HTR-8/SVneo (cell line): Measurements from ENCODE around the gene UQCRC1.

ENCODE experiments used
- DNase-seq: peaks from one replicate; pipeline ENCODE4 v3.0.0; 2011; ENCODE audit warnings: low spot score, mixed read lengths; ENCODE audit not compliant: insufficient read length
- FAIRE-seq: peaks from 2 replicates; lab custom pipeline; 2011; peaks lifted over from hg19 to GRCh38; lab: Jason Lieb, UNC

UQCRC1 gene

DNA sequence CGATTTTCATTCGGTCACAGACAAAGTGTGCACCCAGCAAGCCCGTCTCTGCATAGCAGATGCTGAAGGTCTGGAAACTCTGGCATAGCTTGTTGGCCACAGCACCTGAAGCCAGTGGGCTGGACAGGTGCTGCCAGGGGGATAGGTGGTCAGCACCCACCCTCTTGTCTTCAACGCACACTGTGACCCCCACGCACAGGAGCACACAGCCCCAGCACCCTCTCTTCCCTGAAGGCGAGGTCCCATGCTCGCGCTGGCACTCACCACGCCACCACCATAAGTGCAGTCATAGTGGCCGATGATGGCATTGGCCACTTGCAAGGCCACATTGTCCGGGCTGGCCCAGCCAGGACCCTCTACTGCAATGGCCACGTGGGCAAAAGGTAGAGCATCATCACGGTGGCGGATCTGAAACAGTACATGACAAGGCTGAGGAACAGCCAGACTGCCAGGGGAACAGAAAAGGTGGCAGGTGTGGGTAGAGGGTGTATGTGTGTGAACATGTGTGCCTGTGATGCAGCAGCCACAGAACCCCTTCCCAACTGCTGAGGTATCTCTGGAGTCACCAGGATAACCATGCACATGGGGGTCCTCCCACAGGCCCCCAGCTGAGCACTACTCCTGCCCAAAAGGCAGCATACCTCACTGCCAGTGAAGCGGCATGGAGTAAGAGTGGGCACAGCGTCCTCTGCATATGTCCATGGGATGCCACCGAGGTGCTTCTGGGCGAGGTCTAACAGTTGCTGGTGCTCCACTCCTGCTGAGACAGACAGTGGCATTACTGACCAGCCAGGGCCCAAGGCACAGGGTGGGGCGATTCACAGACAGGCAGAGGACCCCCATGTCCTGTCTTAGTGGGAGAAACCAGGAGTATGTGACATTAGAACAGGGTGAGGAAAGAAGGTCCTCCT is 8.5 kb downstream of the UQCRC1 start:
- DNase-seq, result no peak
- FAIRE-seq, result no peak

DNA sequence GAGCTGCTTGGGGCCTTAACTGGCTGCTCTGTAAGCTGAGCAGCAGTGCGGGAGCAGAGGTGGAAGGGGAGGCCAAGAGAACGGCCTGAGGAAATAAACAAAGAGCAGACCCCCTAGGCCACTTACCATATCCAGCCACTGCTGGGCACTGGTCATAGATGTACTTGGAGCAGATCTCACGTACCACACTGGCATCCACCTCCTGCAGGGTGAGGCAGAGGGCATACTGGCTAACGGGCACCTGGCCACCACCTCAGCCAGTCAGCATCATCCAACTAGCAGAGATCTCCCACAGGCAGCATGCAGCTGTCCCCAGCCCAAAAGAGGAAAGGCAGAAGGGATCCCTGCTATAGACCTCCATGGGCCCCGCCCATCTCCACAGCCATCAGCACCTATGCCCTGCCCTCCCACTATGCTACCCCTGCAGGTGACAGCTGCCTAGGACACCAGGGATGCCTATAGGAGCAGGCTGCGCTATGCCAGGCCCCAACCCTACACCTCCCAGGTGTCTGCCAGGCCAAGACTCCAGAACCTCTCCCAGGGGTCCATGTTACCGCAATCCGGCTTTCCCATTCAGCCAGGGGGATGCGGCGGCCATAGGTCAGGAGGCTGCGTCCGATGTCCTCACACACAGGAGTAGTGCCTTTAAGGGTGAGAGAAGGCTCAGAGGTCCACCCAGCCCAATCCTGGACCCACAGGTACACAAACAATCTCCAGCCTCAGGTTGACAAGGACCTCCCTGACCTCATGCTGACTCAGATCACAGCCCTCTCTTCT is 9.7 kb downstream of the UQCRC1 start:
- DNase-seq (no peak), FAIRE-seq (no peak)

DNA sequence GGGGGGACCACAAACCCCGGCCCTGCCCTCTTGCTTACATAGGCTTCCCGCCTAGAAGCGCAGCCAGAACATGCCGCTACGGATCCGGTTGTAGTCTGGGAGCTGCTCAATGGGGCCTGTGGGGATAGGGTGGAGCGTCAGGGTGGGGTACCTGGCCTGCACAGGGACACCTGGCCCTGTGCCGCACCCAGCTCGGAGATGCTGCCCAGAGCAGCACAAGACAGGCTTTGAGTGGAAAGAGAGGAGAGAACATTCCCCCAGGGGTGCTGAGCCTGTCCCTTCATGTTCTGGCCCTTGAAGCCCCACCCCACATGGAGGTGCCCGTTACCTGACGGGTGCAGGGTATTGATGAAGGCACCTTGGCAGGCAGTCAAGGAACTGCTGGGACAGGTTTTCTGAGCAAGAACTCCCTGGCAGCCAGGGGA is 10.4 kb downstream of the UQCRC1 start:
- no peak for DNase-seq
- peak; percentile 58 for FAIRE-seq

DNA sequence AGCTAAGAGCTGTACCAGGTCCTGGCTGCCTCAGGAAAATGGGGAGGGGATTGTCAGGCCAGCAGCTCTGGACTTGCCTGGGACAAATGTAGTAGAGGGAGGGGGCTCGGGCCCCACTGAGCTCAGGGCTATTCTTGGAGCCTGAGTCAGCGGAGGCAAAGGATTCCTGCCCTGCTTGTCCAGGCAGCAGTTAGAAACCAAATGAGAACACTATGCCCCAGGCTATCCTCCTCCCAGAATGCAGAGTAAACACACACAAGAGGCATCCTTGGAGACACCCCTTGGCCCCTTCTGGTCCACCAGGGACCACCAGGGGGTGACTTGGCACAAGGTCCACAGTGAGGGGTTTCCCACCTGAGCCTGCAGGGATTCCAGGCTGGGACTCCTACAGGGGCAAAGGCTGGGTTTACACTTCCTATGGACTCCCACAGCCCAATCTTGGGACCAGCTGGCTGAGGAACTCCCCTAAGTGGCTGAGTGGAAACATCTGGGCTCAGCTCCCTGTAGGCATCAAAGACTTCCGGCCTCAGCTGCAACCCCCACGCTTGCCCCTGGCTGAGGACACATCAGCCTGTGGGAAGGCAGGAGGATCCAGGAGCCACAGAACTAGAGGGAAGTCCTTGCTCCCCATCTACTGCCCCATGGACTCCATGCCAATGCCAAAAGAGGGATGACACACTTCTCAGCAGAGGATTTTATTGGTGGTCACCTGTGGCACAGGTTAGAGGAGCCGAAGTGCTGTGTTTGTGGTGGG is 10.9 kb downstream of the UQCRC1 start:
- FAIRE-seq (peak; percentile 90), DNase-seq (peak; percentile 84)

DNA sequence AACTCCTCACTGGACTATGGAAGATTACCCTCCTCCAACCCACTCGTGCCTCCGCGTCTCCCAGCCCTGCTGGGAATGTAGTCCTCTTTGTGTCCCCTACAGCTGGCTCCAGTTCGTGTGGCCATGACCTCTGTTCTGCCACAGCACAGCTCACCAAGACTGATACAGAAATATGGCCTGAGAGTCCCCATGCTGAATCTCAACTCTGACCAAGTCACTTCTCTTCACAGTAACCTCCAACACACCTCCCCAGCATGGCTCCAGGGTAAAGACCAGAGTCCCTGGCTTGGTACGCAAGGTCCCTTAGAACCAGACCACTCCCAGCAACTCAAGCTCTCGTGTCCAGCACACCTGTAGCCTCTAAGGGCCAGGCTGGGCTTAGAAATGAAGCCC is 12.0 kb downstream of the UQCRC1 start:
- DNase-seq, result no peak
- peak; percentile 67 for FAIRE-seq

DNA sequence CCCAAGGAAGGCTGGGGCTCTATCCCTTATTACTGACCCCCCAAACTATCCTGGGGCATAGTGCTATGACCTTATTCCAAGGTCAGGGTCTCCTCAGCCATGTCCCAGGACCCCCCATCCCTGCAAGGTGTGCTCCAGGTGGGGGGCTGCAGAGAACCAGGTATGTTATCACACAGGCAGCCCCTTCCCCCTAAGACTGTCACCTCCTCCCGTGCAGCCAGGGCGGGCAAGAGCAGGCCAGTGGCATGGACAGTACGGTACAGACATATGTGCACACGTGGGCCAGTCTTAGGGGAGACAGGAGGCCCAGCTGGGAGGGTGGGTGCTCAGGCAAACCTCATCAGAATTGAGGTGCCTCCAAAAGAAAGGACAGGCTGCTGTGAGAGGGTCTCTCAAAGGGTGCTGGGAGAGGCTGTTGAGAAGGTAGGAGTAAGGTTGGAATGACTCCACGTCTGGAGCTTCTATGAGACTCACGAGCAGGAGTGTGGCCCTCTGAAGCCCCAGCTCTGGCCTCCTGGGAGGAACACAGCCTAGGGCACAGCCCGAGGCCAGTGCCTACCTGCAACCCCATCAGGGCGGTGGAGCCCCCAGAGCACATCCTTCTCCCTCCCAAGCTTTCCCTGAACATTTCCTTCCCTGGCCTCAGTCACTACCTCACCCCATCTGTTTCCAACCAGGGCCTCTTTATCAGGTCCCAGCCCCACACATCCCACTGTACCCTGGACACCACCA is 12.6 kb downstream of the UQCRC1 start:
- no peak for FAIRE-seq

DNA sequence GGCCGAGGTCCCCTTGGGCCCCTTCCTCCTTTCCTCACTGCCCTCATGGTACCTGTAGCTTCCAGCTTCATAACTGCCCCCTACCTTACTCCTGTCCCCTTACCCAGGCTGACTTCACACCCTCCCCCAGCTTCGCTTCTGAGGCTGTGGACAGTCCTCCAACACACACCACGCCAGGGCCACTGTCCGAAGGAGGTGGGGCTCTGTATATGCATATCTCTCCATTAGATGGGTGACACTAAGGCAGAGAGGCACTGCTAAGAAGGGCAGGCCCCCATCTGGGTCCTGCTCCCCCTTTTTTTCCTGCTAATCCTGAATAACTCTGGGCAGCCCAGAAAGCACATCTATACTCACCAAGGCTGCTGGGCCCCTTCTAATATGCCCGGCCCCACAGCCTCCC is 13.3 kb downstream of the UQCRC1 start:
- no peak for FAIRE-seq

More for the DNA sequence above, 12.6 kb downstream of the UQCRC1 start:
- no peak for DNase-seq

DNA sequence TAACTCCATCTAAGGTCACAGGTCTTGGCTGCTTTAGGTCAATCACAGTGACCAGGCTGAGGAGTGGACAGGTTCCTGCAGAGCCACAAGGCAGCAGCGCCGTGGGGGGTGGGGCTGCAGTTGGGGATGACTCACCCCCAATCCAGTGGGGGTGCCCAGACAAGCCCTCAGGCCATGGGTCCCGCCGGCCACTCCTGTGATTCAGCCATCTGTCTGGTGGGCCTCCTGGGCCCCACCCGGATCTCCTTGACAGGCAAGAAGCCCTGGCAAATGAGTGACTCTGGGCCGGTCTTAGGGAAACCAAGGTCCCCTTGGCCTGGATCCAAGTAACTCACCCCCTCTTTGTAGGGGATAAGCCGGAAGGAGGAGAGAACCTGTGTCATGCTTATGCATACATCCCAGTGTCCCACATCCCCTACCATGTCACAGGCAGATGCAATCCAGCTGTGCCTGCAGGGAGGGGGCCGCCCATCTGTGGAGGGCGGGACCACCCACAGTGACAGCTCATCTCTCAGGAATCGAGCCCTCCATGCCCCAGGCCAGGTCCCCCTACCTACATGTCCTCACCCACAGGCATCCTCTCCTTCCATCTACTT is 13.8 kb downstream of the UQCRC1 start:
- FAIRE-seq (peak; percentile 98), DNase-seq (peak; percentile 95)

More for the DNA sequence above, 13.3 kb downstream of the UQCRC1 start:
- DNase-seq, result no peak

DNA sequence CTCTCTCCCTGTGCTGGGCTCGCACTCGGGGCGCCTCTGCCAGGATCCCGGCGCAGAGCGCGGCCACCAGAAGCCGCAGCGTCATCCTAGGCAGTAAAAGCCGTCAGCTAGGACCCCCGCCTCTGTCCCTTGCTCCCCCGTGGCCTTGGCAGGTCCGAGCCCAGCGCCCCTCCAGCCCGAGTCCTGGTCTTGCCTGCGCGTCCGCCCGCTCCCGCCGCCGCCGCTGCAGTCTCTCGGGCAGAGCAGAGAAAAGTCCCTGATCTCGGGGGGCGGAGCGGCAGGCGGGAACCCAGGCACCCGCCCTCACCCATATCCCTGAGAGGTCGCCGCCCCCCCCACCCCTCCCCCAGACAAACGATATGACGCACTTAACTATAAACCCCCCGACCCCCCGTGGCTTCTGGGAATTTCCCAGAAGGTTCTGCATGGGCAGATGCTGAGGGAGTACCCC is 14.3 kb downstream of the UQCRC1 start, which contains the start of gene COL7A1:
TSS of gene COL7A1 (minus strand) at position 255 of the 451 bp plus-strand sequence. CDS start at position 85, 170 bp downstream.
- DNase-seq (no peak), FAIRE-seq (no peak)

DNA sequence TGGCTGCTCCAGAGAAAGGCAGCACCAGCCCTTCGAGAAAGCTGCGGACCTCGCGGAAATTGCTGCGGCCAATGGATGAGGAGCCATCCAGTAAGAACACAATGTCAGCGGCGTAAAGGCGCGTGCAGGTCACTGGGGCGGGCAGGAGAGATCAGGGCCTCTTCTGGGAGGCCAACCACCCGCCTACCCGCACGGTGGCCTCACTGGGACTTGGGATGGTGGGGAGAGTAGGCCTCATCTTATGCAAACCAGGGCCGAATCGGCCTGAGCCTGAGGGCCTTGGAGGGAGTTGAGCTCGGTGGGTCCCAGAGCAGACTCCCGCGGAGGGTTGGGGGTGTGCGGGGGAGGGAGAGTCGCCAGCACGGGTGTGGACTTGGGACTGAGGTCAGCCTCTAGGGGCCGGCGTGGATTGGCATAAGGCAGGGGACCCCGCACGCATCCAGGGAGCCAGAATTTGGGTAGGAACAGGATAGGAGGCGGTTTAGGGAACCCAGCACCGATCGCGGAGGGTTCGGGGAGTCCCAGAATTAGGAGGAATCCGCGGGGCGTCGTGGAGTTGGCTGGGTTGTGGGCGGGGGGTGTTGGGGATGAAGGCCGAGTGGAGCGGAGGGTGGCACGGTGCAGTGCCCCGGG is 14.9 kb downstream of the UQCRC1 start:
- DNase-seq (no peak), FAIRE-seq (no peak)

DNA sequence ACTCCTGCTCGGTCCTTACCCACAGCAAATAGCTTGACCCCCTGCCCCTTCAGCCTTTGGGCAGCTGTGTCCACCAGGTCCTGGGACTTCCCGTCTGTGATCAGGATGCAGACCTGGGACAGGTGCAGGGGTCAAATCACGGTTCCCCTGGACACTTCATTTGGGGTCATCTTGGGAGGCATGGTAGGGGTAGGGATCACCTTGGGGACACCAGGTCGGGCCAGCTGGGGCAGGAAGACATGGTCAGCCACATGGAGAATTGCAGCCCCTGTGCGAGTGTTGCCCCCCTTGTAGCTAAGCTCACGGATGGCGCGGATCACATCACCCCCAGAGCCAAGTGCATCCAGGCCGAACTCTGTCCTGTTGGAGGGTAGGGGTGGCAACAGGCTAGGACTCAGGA is 16.1 kb downstream of the UQCRC1 start:
- DNase-seq (no peak), FAIRE-seq (no peak)

DNA sequence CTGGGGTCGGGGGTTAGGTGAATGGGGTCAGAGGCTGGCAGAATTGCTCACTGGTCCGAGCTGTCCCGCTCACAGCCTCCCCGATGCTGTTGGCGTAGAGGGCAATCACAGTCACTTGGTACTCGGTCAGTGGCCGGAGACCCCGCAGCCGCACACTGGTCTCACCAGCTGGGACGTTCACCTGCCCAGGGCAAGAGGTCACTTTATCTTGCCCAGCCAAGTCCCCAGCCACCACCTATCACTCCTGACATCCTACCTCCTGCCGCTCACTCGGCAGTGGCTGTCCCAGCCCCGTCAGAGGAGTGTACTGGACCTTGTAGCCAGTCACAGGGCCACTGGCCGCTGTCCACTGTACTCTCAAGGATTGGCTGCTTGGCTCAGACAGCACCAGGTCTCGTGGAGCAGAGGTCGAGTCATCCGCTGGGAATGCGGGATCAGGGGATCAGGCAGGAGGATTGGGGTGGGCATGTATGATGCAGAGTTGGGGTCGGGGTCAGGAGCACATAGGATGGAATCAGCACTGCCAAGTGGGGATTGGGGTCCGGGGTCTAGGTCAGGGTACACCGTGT is 16.8 kb downstream of the UQCRC1 start:
- no peak for FAIRE-seq
- DNase-seq, result no peak

DNA sequence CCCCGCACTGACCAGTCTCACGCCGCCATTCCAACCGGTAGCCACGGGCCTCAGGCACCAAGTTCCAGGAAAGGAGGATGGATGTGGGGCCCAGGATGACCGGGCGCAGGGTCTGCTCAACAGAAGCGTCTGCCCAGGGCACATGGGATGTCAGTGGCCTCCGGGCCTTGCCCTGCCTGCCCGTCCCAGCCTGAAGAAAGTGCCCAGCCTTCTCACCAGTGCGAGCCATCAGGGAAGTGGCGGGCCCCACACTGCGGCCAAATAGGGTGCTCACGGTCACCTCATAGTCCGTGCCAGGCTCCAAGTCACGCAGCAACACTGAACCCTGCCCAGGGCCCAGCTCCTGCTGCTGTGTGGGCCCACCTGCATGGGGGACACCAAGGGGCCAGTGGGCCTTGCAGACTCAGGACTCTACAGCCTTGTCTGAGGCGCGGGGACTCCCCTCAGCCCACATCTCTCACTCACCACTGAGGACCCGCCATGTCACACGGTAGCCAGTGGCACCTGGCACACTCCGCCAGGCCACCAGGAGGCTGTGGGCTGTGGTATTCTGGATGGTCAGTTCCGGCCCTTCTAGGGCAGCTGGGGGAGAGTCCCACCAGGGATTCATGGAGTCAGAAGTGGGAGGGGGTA is 17.4 kb downstream of the UQCRC1 start:
- DNase-seq (no peak), FAIRE-seq (no peak)

DNA sequence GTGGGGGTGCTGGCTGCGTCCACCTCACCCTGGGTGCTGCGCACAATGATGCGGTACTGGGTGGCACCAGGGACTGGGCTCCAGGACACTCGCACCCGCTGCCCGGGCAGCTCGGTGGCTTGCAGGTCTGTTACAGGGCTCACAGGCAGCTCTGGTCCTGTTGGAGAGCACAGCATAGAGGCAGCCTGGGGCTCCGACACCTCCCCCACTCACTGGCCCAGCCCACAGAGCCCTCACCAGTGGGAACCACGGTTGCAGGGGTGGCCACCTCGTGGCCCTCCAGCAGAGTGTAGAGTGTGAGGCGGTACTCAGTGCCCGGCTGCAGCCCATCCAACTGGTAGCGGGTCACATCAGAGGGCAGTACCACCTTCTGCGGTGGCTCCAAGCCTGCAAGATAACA is 18.0 kb downstream of the UQCRC1 start:
- no peak for FAIRE-seq

DNA sequence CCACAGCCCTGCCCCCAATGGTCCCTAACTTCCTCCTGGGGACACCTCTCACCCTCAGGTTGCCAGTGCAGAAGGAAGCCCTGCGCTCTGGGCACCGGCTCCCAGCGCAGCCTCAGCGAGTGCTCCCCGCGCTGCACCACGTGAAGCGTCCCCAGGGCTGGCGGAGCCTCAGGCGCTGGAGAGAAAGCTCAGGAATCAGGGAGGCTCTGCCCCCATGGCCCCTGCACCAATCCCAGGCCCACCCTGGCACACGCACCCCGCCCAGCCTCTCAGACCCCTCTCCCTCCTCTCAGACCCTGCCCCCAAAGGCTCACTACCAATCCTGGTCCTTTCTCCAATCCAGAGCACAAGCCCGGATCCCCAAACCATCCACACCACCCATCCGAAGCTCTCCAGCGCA is 21.2 kb downstream of the UQCRC1 start:
- DNase-seq, result no peak

More for the DNA sequence above, 18.0 kb downstream of the UQCRC1 start:
- DNase-seq, result no peak

DNA sequence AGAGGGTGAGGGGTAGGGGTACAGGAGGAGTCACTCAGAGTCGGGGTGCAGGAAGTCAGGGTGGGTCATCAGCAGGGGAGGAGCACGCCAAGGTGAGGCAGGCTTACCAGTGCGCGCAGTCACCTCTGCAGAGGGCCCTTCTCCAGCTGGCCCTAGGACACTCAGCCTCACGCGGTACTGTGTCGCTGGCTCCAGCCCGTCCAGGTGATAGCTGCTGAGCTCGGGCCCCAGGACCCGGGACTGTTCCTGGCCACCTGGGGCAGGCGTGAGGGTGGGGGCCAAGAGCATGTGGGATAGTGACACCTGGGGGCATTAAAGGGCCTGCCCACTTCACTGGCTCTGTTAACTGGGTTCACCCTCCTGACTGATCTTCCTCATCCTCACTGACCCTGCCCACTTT is 21.8 kb downstream of the UQCRC1 start:
- FAIRE-seq, result no peak
- no peak for DNase-seq

More for the DNA sequence above, 21.2 kb downstream of the UQCRC1 start:
- no peak for FAIRE-seq

DNA sequence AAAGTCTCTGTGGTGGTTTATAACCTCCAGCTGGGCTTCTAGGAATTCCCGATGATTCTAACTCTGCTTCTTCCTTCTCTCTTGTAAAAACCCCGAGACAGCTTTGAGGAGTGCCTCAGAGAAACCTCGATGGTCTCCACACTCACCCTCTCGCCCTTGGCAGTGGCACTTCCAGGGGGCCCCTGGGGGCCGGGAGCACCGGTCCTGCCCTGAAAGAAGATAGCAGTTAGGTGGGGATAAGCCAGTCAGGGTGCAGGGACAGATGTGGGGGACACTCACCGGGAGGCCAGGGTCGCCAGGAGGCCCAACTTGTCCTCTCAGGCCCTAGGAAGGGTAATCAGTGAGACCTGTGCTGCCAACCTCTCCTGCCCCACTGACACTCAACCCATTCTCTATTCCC is 24.0 kb downstream of the UQCRC1 start:
- FAIRE-seq (no peak), DNase-seq (no peak)

DNA sequence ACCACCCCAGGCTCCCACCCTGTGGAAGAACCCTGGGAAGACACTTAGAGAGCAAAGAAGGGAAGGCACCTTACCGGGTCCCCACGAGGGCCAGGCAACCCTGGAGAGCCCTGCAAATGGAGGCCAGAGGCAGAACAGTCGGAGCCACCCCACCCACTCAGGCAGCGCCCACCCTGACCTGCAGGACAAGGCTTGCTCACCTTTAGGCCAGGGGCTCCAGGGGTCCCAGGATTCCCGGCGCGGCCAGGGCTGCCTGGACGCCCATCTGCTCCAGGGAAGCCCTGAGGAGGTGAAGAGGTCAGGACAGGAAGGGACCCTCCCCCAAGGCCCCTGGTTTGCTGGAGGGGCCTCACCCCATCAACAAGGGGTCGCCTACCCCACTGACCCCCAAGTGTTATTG is 24.6 kb downstream of the UQCRC1 start:
- FAIRE-seq, result no peak

More for the DNA sequence above, 24.6 kb downstream of the UQCRC1 start:
- no peak for DNase-seq
